Limb (tissue), 2 donors: Measurements from ENCODE around the gene KREMEN1.

Experiments used
- DNase-seq, 2 donors: peaks; one replicate each; pipeline ENCODE4 v3.0.0-alpha.2; 2016; ENCODE audit errors: extremely low spot score in 2 of 2

The KREMEN1 gene

GRCh38 chr22:29048822-29049654, 23.8 kb upstream of the KREMEN1 start:
- no peak for DNase-seq

GRCh38 chr22:29049655-29050263, 23.1 kb upstream of the KREMEN1 start:
- no peak for DNase-seq

GRCh38 chr22:29050457-29050856, 22.4 kb upstream of the KREMEN1 start:
- DNase-seq = peak in 1 of 2 donors; percentile 42

GRCh38 chr22:29053048-29053702, 19.7 kb upstream of the KREMEN1 start:
- no peak for DNase-seq

- DNase-seq = no peak
Measured at GRCh38 chr22:29054251-29054767, 18.5 kb upstream of the KREMEN1 start.

GRCh38 chr22:29055192-29055830, 17.5 kb upstream of the KREMEN1 start:
- peak in 1 of 2 donors; percentile 47 for DNase-seq

GRCh38 chr22:29056472-29056871, 16.4 kb upstream of the KREMEN1 start:
- DNase-seq = no peak

- no peak for DNase-seq
Measured at GRCh38 chr22:29060251-29060869, 12.5 kb upstream of the KREMEN1 start.

GRCh38 chr22:29060931-29061330, 11.9 kb upstream of the KREMEN1 start:
- DNase-seq = no peak

GRCh38 chr22:29061773-29062172, 11.1 kb upstream of the KREMEN1 start, which contains the start of gene C22orf31:
Gene C22orf31 (minus strand): TSS chr22:29061831. CDS start chr22:29061792, 39 bp downstream.
- DNase-seq = no peak

GRCh38 chr22:29062286-29062821, 10.5 kb upstream of the KREMEN1 start:
- no peak for DNase-seq

- no peak for DNase-seq
Measured at GRCh38 chr22:29065468-29066190, 7.2 kb upstream of the KREMEN1 start.

- DNase-seq = no peak
Measured at GRCh38 chr22:29069463-29069862, 3.4 kb upstream of the KREMEN1 start.

- no peak for DNase-seq
Measured at GRCh38 chr22:29070490-29070889, 2.3 kb upstream of the KREMEN1 start.

- peak in 1 of 2 donors; percentile 69 for DNase-seq
Measured at GRCh38 chr22:29071261-29072045, 1.4 kb upstream of the KREMEN1 start.

- DNase-seq = peak; percentile 82 to 91
Measured at GRCh38 chr22:29072193-29072978, 449 bp upstream of the KREMEN1 start.

- DNase-seq = peak in 1 of 2 donors; percentile 79
Measured at GRCh38 chr22:29073618-29074275, 912 bp downstream of the KREMEN1 start.

- DNase-seq = no peak
Measured at GRCh38 chr22:29074276-29074772, 1.5 kb downstream of the KREMEN1 start.
